Mesenteric fat pad (tissue), 1 donor: Measurements from ENCODE around the gene CCDC85B. TPM values are rescaled to one million over a fixed set of nuclear protein-coding genes. Genes with fewer than 3 reads are reported as not detected.

Source experiments
- DNase-seq: peaks from one replicate; pipeline ENCODE4 v3.0.0-alpha.2; 2020; ENCODE audit warnings: low spot score
- total RNA-seq: library from RNA; stranded (reverse); fragmentation: NEBNext Ultra II Directional; extraction: Animal tissue kit (Norgen Biotek cat#: 25700); gene quantifications from one replicate; pipeline ENCODE4 v1.2.1, GENCODE V29; 2021
- donor health status: DM: yes; HTN: yes; CAD: no.

Gene CCDC85B
- total RNA-seq, 1 donor from 2014 or later, result 26.0 TPM

DNA sequence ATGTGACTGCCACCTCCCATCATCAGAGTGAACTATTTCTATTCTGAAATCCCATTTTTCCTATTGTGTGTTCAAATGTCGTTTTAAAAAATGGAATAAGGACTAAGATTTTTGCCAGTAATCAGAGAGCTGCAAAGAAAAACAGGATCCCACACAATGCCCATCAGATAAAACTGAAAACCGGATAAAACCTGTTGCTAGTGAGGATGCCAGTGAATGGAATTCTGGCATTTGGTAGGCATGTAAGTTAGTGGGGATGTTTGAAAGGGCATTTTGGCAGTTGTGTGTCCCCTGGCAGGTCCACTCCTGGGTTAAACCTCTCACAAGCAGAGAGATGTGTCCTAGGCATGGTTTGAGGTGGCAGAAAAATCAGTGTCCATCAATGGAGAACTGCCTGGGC lies 34.9 kb downstream of the CCDC85B start:
- DNase-seq, result no peak

- no peak for DNase-seq
These were observed 37.5 kb downstream of the CCDC85B start for GRCh38 chr11:65927904-65928397.

- no peak for DNase-seq
These were observed 38.2 kb downstream of the CCDC85B start for GRCh38 chr11:65928667-65929066.

GRCh38 chr11:65931773-65932557 lies 41.5 kb downstream of the CCDC85B start:
- DNase-seq, result no peak

DNA sequence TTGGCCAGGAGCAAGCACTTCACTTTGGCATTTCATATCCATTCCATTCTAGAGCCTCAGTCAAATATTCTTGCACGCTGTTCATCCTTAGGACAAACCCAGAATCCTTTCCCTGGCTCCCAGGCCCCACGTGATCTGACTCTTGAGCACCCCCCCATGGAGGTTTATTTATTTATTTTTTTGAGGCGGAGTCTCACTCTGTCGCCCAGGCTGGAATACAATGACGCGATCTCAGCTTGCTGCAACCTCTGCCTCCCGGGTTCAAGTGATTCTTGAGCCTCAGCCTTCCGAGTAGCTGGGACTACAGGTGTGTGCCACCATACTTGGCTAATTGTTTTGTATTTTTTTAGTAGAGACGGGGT lies 42.1 kb downstream of the CCDC85B start:
- DNase-seq, result no peak

GRCh38 chr11:65934014-65934413 lies 43.5 kb downstream of the CCDC85B start:
- DNase-seq, result no peak

- DNase-seq, result no peak
These were observed 47.3 kb downstream of the CCDC85B start for GRCh38 chr11:65937766-65938165.

Other genes with a start within 250 kb of the CCDC85B start
- gene RELA, start 227.8 kb upstream of the CCDC85B start, total RNA-seq, result 80.0 TPM
- gene KAT5, start 178.4 kb upstream of the CCDC85B start, total RNA-seq, result 49.9 TPM
- 71.8 TPM for gene RNASEH2C, start 169.9 kb upstream of the CCDC85B start, total RNA-seq
- gene AP5B1, start 109.7 kb upstream of the CCDC85B start, total RNA-seq, result 51.8 TPM
- not detected for gene OVOL1, start 103.6 kb upstream of the CCDC85B start, total RNA-seq
- gene SNX32, start 56.7 kb upstream of the CCDC85B start, total RNA-seq, result not detected
- gene CFL1, start 32.5 kb upstream of the CCDC85B start, total RNA-seq, result 818 TPM
- gene MUS81, start 30.2 kb upstream of the CCDC85B start, total RNA-seq, result 38.0 TPM
- gene EFEMP2, start 17.9 kb upstream of the CCDC85B start, total RNA-seq, result 87.7 TPM
- gene CTSW, start 10.8 kb upstream of the CCDC85B start, total RNA-seq, result 1.3 TPM
- 46.5 TPM for gene FIBP, start 2.2 kb upstream of the CCDC85B start, total RNA-seq
- 58.3 TPM for gene FOSL1, start 9.7 kb downstream of the CCDC85B start, total RNA-seq
- 33.4 TPM for gene C11orf68, start 28.4 kb downstream of the CCDC85B start, total RNA-seq
- 87.0 TPM for gene DRAP1, start 28.8 kb downstream of the CCDC85B start, total RNA-seq
- not detected for gene TSGA10IP, start 54.8 kb downstream of the CCDC85B start, total RNA-seq
- 47.9 TPM for gene SART1, start 71.1 kb downstream of the CCDC85B start, total RNA-seq
- 31.7 TPM for gene EIF1AD, start 111.5 kb downstream of the CCDC85B start, total RNA-seq
- 121 TPM for gene BANF1, start 111.8 kb downstream of the CCDC85B start, total RNA-seq
- not detected for gene CST6, start 121.3 kb downstream of the CCDC85B start, total RNA-seq
- gene CATSPER1, start 135.8 kb downstream of the CCDC85B start, total RNA-seq, result 0.51 TPM
- not detected for gene GAL3ST3, start 158.5 kb downstream of the CCDC85B start, total RNA-seq
- 164 TPM for gene SF3B2, start 161.7 kb downstream of the CCDC85B start, total RNA-seq
- 64.9 TPM for gene PACS1, start 179.6 kb downstream of the CCDC85B start, total RNA-seq